GM19324 (cell line): Measurements from ENCODE around the gene CYB561D1.

Experiments used
- ATAC-seq: cut with Tn5 transposase; IDR thresholded peaks from one replicate; pipeline ENCODE4 v1.9.1; 2021; ENCODE audit warnings: mild to moderate bottlenecking, moderate library complexity; ENCODE audit not compliant: unreplicated experiment, low FRiP score

CYB561D1 gene

GRCh38 chr1:109543988-109544735 is 50.3 kb downstream of the CYB561D1 start:
- ATAC-seq: no peak

- ATAC-seq: no peak
Measured at GRCh38 chr1:109546311-109547109, 52.6 kb downstream of the CYB561D1 start.

- ATAC-seq: peak; percentile 22
Measured at GRCh38 chr1:109547463-109548320, 53.8 kb downstream of the CYB561D1 start.

GRCh38 chr1:109548321-109549267 is 54.7 kb downstream of the CYB561D1 start, which contains the start of gene GNAI3:
Gene GNAI3 (plus strand): TSS chr1:109548615. CDS start chr1:109548721, 106 bp downstream.
- peak; percentile 87 for ATAC-seq
